ENCODE measurements around the gene FBXW8. TPM values are rescaled to one million over a fixed set of nuclear protein-coding genes. Genes with fewer than 3 reads are reported as not detected.

FBXW8 gene
- total RNA-seq, 1 donor from 2014 or later = 3.3 TPM

- Histone ChIP-seq H3K36me3 (no peaks in the 10 kb centered on the region), H3K9me3 (no peaks in the 10 kb centered on the region), H3K27me3 (no peaks in the 10 kb centered on the region), H3K4me3 (no peak overlapping the region), H3K4me1 (no peaks in the 10 kb centered on the region), H3K27ac (no peak overlapping the region)
- intact Hi-C loops (cut with DNase I) = no loop called here
- DNase-seq (ENCODE audit: low spot score in 2 of 2) = no peak
- no peak for TF ChIP-seq CTCF (IDR thresholded peaks at IDR 0.05)
These were observed 134.0 kb downstream of the FBXW8 start for GRCh38 chr12:117044790-117045159.

GRCh38 chr12:117045160-117046010 is 134.6 kb downstream of the FBXW8 start:
- no peak overlapping the region for H3K4me3 ChIP-seq

GRCh38 chr12:117046011-117046369 is 135.2 kb downstream of the FBXW8 start:
- intact Hi-C loops (cut with DNase I) = no loop called here
- no peak overlapping the region for H3K4me3 ChIP-seq
- no peak for TF ChIP-seq CTCF (IDR thresholded peaks at IDR 0.05)
- no peak overlapping the region for H3K27ac ChIP-seq
- no peaks in the 10 kb centered on the region for H3K36me3 ChIP-seq
- no peaks in the 10 kb centered on the region for H3K9me3 ChIP-seq
- no peaks in the 10 kb centered on the region for H3K4me1 ChIP-seq
- no peak for DNase-seq (ENCODE audit: low spot score in 2 of 2)
- no peaks in the 10 kb centered on the region for H3K27me3 ChIP-seq

More at GRCh38 chr12:117045160-117046010, 134.6 kb downstream of the FBXW8 start:
- intact Hi-C loops (cut with DNase I) = no loop called here
- no peaks in the 10 kb centered on the region for H3K4me1 ChIP-seq
- H3K36me3 ChIP-seq = no peaks in the 10 kb centered on the region
- H3K27ac ChIP-seq = no peak overlapping the region
- no peaks in the 10 kb centered on the region for H3K9me3 ChIP-seq
- TF ChIP-seq CTCF (IDR thresholded peaks at IDR 0.05) = no peak
- no peak for DNase-seq (ENCODE audit: low spot score in 2 of 2)
- H3K27me3 ChIP-seq = no peaks in the 10 kb centered on the region

GRCh38 chr12:117046425-117046824 is 135.7 kb downstream of the FBXW8 start:
- DNase-seq (ENCODE audit: low spot score in 2 of 2) = no peak
- intact Hi-C loops (cut with DNase I) = no loop called here
- Histone ChIP-seq H3K9me3 (no peaks in the 10 kb centered on the region), H3K27me3 (no peaks in the 10 kb centered on the region), H3K4me3 (no peak overlapping the region), H3K36me3 (no peaks in the 10 kb centered on the region), H3K4me1 (no peaks in the 10 kb centered on the region), H3K27ac (no peak overlapping the region)
- TF ChIP-seq CTCF (IDR thresholded peaks at IDR 0.05) = no peak

- Histone ChIP-seq H3K27ac (no peak overlapping the region), H3K9me3 (no peaks in the 10 kb centered on the region), H3K4me1 (no peaks in the 10 kb centered on the region), H3K27me3 (no peaks in the 10 kb centered on the region), H3K4me3 (no peak overlapping the region), H3K36me3 (no peaks in the 10 kb centered on the region)
- TF ChIP-seq CTCF (IDR thresholded peaks at IDR 0.05) = no peak
- intact Hi-C loops (cut with DNase I) = no loop called here
- no peak for DNase-seq (ENCODE audit: low spot score in 2 of 2)
These were observed 136.2 kb downstream of the FBXW8 start for GRCh38 chr12:117046861-117047530.

Measured in ascending aorta (tissue), 2 donors.